Measurements from ENCODE around the gene LOXL3. TPM values are rescaled to one million over a fixed set of nuclear protein-coding genes. Genes with fewer than 3 reads are reported as not detected.
A peak's percentile ranks its signal among the peaks of the same experiment; 100 is the strongest.

LOXL3 gene
- total and polyA plus RNA-seq, 8 donors: 0.35 to 7.5 (median 1.6) TPM

DNA sequence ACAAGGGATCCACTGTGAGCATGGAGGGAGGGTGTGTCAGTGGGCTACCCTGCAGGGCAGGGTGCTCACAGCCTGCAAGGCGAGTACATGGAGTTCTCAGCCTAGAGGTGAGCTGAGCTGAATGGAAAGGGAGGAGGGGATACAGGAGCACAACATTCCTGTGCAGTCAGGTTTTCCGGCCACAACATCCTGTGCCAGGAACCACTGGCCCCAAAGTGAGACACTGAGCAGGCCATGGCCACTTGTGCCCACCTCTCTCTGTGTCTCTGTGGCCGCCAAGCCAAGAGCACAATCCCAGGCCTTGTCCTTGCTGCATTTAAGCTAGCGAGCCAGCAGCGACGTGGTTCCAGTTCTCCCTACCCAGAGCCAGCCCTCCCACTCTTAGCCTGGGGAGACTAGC, 6.8 kb upstream of the LOXL3 start:
- H3K4me3 ChIP-seq: no peak overlapping the region
- H3K27me3 ChIP-seq: no peaks in the 10 kb centered on the region
- DNase-seq: no peak
- H3K36me3 ChIP-seq: no peaks in the 10 kb centered on the region
- intact Hi-C loops (cut with DNase I): no loop called here
- TF ChIP-seq, protein P1, sequence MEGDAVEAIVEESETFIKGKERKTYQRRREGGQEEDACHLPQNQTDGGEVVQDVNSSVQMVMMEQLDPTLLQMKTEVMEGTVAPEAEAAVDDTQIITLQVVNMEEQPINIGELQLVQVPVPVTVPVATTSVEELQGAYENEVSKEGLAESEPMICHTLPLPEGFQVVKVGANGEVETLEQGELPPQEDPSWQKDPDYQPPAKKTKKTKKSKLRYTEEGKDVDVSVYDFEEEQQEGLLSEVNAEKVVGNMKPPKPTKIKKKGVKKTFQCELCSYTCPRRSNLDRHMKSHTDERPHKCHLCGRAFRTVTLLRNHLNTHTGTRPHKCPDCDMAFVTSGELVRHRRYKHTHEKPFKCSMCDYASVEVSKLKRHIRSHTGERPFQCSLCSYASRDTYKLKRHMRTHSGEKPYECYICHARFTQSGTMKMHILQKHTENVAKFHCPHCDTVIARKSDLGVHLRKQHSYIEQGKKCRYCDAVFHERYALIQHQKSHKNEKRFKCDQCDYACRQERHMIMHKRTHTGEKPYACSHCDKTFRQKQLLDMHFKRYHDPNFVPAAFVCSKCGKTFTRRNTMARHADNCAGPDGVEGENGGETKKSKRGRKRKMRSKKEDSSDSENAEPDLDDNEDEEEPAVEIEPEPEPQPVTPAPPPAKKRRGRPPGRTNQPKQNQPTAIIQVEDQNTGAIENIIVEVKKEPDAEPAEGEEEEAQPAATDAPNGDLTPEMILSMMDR (IDR thresholded peaks at IDR 0.05): no peak
- WGBS, 2 donors: 42 to 58% methylated on average over 6 of the region's 6 CpGs
- FAIRE-seq: no peak
- no peak for ATAC-seq
- H3K4me1 ChIP-seq: no peaks in the 10 kb centered on the region
- no peaks in the 10 kb centered on the region for H3K9me3 ChIP-seq
- H3K27ac ChIP-seq: no peak overlapping the region

DNA sequence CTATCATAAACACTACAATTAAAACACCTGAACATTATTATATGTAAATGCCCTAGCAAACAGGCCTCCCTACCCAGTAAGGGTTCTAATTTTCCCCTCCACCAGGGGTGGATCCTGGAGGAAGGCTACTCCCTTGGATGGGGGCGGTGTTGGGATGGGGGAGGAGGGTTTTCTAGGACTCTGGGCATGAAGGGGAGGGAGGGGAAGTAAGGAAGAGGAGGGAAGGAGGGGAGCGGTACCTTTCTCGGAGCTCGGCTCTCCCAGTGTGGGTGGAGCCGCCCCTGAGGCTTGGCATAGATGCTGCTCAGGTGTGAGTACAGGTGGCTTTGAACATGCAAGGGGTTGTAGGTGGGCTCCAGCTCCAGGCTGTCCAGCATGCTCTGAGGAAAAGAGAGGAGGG, 6.2 kb upstream of the LOXL3 start:
- H3K36me3 ChIP-seq: no peaks in the 10 kb centered on the region
- no peak for DNase-seq
- no peaks in the 10 kb centered on the region for H3K4me1 ChIP-seq
- TF ChIP-seq, protein P1 (IDR thresholded peaks at IDR 0.05): no peak
- H3K27ac ChIP-seq: no peak overlapping the region
- intact Hi-C loops (cut with DNase I): no loop called here
- no peak for ATAC-seq
- H3K27me3 ChIP-seq: no peaks in the 10 kb centered on the region
- no peaks in the 10 kb centered on the region for H3K9me3 ChIP-seq
- WGBS, 2 donors: 50 to 63% methylated on average over 5 of the region's 5 CpGs
- H3K4me3 ChIP-seq: no peak overlapping the region
- no peak for FAIRE-seq

DNA sequence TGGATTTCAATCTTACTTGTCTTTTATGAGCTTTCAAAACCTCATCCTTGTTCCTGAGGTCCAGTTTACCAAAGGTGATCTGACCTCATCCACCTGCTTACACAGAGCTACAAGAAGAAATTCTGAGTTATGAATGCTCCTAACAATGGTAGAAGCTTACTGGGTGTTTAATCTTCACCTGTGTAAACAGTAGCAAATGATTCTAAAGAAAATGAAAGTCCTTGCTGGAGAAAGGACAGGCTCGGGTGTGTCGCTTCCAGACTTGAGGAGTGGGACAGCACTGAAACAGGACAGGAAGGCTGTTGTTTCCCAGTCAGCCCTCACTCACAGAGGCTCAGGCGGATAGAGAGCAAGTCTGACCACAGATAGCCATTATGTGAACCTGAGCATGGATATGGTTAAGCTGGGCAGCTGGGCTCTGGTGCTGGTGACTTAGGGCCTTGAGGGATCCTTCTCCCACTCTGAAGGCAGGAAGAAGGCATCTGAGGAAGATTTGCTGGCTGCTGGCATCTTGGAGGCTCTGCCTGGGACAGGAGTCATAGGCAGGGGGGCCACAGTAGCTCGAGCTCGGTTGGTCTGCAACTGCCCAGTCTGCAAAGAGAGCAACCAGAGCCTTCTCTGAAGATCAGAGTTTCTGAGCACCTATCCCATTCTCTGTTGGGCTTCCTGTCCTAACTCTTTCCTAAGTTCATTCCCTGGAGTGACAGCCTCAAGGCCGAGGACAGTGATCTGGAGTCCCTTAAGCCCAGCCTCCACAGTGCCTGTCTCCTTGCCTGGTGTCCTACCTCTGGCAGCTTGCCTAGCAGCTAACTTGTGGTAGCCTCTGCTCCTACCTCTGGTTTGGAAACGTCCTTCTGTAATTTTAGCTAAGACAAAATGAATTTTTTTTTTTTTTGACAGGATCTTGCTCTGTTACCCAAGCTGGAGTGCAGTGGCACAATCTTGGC, 4.8 kb upstream of the LOXL3 start:
- no peaks in the 10 kb centered on the region for H3K27me3 ChIP-seq
- no peak for FAIRE-seq
- no peaks in the 10 kb centered on the region for H3K36me3 ChIP-seq
- intact Hi-C loops (cut with DNase I): no loop called here
- WGBS, 2 donors: 57 to 63% methylated on average over 7 of the region's 7 CpGs
- no peak overlapping the region for H3K4me3 ChIP-seq
- TF ChIP-seq, protein P1 (IDR thresholded peaks at IDR 0.05): no peak
- H3K4me1 ChIP-seq: no peaks in the 10 kb centered on the region
- ATAC-seq: no peak
- no peaks in the 10 kb centered on the region for H3K9me3 ChIP-seq
- H3K27ac ChIP-seq: no peak overlapping the region
- DNase-seq: no peak

DNA sequence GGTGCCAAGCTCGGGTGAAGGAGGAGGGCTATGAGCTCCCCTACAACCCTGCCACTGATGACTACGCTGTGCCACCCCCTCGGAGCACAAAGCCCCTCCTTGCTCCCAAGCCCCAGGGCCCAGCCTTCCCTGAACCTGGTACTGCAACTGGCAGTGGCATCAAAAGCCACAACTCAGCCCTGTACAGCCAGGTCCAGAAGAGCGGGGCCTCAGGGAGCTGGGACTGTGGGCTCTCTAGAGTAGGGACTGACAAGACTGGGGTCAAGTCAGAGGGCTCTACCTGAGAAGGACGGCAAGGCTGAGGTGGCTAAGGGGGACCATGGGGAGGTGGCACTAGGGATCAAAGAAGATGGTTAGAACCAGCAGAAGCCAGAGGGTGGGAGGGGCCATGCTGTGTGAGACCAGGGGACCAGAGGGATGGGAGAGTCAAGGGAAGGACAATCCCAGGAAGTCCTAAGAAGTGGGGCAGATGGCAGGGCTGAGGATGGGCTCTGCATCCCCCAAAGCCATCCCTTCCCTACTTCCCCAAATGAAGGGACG, 3.2 kb upstream of the LOXL3 start:
- Histone ChIP-seq H3K9me3 (no peaks in the 10 kb centered on the region), H3K4me3 (no peak overlapping the region), H3K27me3 (no peaks in the 10 kb centered on the region), H3K4me1 (no peaks in the 10 kb centered on the region), H3K27ac (no peak overlapping the region), H3K36me3 (no peaks in the 10 kb centered on the region)
- no peak for FAIRE-seq
- no peak for ATAC-seq
- DNase-seq: no peak
- 89 to 96% methylated on average over 6 of the region's 6 CpGs for WGBS, 2 donors
- TF ChIP-seq, protein P1 (IDR thresholded peaks at IDR 0.05): no peak
- intact Hi-C loops (cut with DNase I): no loop called here

DNA sequence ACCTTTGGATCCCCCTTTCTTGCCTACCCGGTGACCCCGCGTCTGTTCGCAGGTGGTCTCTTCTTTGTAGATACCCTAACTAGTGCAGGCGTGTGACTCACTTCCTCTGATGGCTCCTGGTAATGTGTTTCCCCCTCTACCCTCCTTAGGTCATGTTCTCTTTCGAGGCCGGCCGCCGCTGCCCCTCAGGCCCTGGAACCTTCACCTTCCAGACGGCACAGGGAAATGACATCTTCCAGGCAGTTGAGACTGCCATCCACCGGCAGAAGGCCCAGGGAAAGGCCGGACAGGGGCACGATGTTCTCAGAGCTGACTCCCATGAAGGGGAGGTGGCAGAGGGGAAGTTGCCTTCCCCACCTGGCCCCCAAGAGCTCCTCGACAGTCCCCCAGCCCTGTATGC, 2.4 kb upstream of the LOXL3 start:
- no peaks in the 10 kb centered on the region for H3K27me3 ChIP-seq
- no peaks in the 10 kb centered on the region for H3K36me3 ChIP-seq
- H3K9me3 ChIP-seq: no peaks in the 10 kb centered on the region
- TF ChIP-seq, protein P1 (IDR thresholded peaks at IDR 0.05): no peak
- 91 to 94% methylated on average over 14 of the region's 14 CpGs for WGBS, 2 donors
- H3K4me3 ChIP-seq: peak overlapping the region in 1 of 4 donors; percentile 93
- ATAC-seq (no peak), FAIRE-seq (no peak), DNase-seq (no peak)
- no peak overlapping the region for H3K27ac ChIP-seq
- H3K4me1 ChIP-seq: no peaks in the 10 kb centered on the region
- intact Hi-C loops (cut with DNase I): no loop called here
